Thymus (tissue), 11 donors: ENCODE data around the gene TNS3. TPM values are rescaled to one million over a fixed set of nuclear protein-coding genes. Genes with fewer than 3 reads are reported as not detected.

ENCODE experiments used
- DNase-seq, 9 donors: peaks; one replicate each; pipeline ENCODE4 v3.0.0-alpha.2; 2013; ENCODE audit warnings: low spot score in 9 of 9, low read depth in 6 of 9, missing footprints in 1 of 9
- H3K27ac ChIP-seq, 2 donors: one replicate each; pipeline ENCODE4 v1.5.1; 2013; ENCODE audit warnings: control low read depth in 1 of 2, low read depth in 1 of 2, low read length in 1 of 2, mild to moderate bottlenecking in 1 of 2, moderate library complexity in 1 of 2
- H3K27me3 ChIP-seq, 2 donors: one replicate each; pipeline ENCODE4 v1.5.1; 2013; ENCODE audit warnings: low read length in 1 of 2; ENCODE audit not compliant: control insufficient read depth in 2 of 2, insufficient read depth in 1 of 2
- H3K36me3 ChIP-seq, 2 donors: one replicate each; pipeline ENCODE4 v1.5.1; 2013; ENCODE audit warnings: low read length in 1 of 2, mild to moderate bottlenecking in 1 of 2, moderate library complexity in 1 of 2; ENCODE audit not compliant: control insufficient read depth in 2 of 2, insufficient read depth in 2 of 2
- H3K4me1 ChIP-seq, 2 donors: one replicate each; pipeline ENCODE4 v1.5.1; 2013; ENCODE audit warnings: low read length in 2 of 2; ENCODE audit not compliant: control insufficient read depth in 2 of 2, insufficient read depth in 2 of 2
- H3K4me3 ChIP-seq, 2 donors: one replicate each; pipeline ENCODE4 v1.5.1; 2013; ENCODE audit warnings: low read length in 2 of 2, control low read depth in 1 of 2, mild to moderate bottlenecking in 1 of 2
- H3K9me3 ChIP-seq, 2 donors: one replicate each; pipeline ENCODE4 v1.5.1; 2013; ENCODE audit warnings: low read length in 1 of 2, mild to moderate bottlenecking in 1 of 2; ENCODE audit not compliant: control insufficient read depth in 2 of 2, insufficient read depth in 1 of 2
- WGBS: extraction: QIAGEN DNeasy Blood & Tissue Kit; methylation state at CpG from one replicate; pipeline ENCODE4 v1.1.7; 2013; 5-methylcytosine and 5-hydroxymethylcytosine counted together
- polyA plus RNA-seq: library from polyadenylated mRNA; stranded (reverse); fragments of 200-250 nt; gene quantifications from one replicate; pipeline ENCODE4 v1.2.3, GENCODE V29; 2013
- total RNA-seq: library from RNA; stranded (reverse); fragments of 120-200 nt; gene quantifications from one replicate; pipeline ENCODE4 v1.2.4, GENCODE V29; 2013
- donor health status: healthy.

Gene TNS3
- total and polyA plus RNA-seq, 2 donors: 5.9 to 6.2 TPM

DNA sequence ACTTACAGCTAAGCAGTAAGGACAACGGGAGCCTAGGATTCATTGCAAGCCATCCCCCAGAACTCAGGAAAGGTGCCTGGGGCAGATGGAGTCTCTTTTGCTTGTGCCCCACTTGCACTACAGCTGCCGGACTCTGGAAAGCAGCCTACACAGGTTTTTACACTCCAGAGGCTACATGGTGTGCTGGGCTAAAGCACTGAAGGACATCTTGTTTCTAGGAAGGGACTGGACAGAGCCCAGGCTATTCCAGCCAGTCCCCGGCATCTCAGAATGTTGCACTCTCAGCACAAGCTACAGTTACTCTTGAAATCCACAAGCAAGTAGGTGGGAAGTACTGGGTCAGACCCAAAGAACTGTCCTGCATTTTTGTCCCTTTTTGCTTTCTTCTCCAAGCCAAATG is 333.1 kb downstream of the TNS3 start:
- DNase-seq: no peak
- Histone ChIP-seq H3K27me3 (peaks cover 3 to 8% of the 10 kb centered on the region in 2 donors), H3K9me3 (no peaks in the 10 kb centered on the region), H3K4me3 (no peak overlapping the region), H3K36me3 (no peaks in the 10 kb centered on the region), H3K4me1 (no peaks in the 10 kb centered on the region), H3K27ac (no peak overlapping the region)
- 95% methylated on average over 3 of the region's 3 CpGs for WGBS

DNA sequence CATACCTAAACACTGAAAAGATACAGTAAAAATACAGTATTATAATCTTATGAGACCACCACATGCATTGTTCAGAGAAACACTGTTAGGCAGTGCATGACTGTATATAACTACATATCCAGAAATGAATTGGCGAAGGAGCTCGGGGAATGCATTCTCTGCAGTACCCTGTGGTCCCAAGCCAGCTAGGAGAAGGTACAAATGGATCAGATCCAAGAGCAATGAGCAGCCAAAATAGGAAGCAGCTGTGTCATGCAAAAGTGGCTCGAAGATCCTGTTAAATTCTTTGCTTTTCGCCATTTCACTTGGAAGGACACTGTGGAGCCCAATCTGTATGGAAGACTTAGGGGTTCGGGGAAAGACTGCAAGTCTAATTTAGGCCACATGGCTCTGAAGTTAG is 334.8 kb downstream of the TNS3 start:
- no peaks in the 10 kb centered on the region for H3K4me1 ChIP-seq
- H3K27me3 ChIP-seq: no peaks in the 10 kb centered on the region
- H3K4me3 ChIP-seq: no peak overlapping the region
- no peaks in the 10 kb centered on the region for H3K9me3 ChIP-seq
- no peaks in the 10 kb centered on the region for H3K36me3 ChIP-seq
- DNase-seq: no peak
- H3K27ac ChIP-seq: no peak overlapping the region
- WGBS: 85% methylated on average over 5 of the region's 5 CpGs

DNA sequence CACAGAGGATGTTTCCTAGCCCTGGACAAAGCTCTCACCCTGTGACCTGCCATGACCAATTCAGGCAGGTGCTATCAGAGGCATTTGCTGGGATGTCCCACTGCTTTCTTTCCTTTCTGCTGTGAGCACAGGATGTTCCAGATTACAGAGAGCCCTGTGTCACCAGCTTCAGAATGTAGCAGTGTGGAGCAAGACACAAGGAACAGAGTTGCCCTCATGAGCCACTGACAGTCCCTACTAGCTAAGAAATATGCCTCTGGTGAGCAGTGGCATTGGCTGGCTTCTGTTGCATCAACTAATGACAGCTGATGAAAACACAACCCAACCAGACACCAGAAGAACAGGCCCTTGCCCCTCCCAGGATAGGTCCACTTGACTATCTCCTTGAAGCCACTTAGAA is 337.2 kb downstream of the TNS3 start:
- Histone ChIP-seq H3K27ac (no peak overlapping the region), H3K9me3 (no peaks in the 10 kb centered on the region), H3K36me3 (no peaks in the 10 kb centered on the region)

DNA sequence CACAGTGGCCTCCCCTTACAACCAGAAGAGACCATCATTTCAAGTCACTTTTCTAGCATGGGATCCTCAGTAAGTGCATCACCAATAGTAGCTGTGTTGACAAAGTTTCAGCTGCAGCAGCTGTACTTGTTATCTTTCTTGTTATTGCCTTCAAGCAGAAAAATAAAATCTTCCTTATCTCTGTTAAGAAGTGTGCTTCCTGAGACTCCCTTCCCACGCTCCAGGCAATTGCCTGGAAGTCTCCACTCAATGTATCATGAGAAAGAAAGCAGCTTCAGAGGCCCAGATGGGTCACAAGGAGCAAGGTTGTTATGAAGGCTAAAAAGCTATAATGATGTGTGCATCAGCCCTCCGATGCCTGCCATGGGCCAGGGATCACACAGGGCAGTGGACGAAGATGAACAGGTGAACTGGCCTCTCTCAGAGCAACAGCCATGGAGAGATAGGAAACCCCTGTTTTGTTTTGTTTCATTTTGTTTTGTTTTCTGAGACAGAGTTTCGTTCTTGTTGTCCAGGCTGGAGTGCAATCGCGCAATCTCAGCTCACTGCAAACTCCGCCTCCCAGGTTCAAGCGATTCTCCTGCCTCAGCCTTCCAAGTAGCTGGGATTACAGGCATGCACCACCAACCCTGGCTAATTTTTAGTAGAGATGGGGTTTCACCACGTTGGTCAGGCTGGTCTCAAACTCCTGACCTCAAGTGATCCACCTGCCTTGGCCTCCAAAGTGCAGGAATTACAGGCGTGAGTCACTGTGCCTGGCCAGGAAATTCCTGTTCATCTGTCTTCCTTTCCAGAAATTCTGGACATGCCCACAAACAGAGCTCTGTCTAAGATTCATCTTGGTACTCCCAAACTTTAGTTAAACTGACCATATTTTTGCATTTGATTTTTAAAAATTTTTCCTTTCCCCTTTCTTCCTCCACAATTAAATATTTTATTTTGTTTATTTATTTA is 340.5 kb downstream of the TNS3 start:
- no peaks in the 10 kb centered on the region for H3K36me3 ChIP-seq
- H3K9me3 ChIP-seq: no peaks in the 10 kb centered on the region

More for the DNA sequence above, 337.2 kb downstream of the TNS3 start:
- no peaks in the 10 kb centered on the region for H3K4me1 ChIP-seq
- no peaks in the 10 kb centered on the region for H3K27me3 ChIP-seq
- no peak for DNase-seq
- H3K4me3 ChIP-seq: no peak overlapping the region

DNA sequence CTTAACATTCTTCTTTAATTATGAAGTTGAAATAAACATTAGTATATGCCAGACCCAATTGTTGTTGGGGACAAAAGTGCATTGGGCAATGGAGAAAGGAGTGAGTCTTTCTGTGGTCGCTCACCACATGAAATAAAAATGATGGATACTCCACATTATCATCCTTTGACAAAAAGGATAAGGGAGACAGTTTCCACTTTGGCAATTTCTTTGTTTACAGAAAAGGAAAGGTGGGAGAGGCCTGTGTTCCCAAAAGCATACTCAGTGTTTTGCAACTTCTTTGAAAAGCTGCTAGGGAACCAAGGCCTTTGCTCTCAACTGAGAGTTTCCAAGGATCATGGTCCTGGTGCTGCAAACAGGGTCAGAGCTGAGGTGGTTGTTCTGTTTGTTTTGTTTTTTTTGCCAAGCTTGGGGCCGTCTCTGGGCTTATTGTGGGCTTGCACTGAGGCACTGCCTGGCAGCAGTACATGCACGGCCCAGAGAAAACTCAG is 341.9 kb downstream of the TNS3 start:
- Histone ChIP-seq H3K4me3 (no peak overlapping the region), H3K9me3 (no peaks in the 10 kb centered on the region), H3K27me3 (no peaks in the 10 kb centered on the region), H3K27ac (no peak overlapping the region), H3K36me3 (no peaks in the 10 kb centered on the region), H3K4me1 (no peaks in the 10 kb centered on the region)
- 91% methylated on average over 3 of the region's 3 CpGs for WGBS
- no peak for DNase-seq

More for the DNA sequence above, 340.5 kb downstream of the TNS3 start:
- H3K27me3 ChIP-seq: no peaks in the 10 kb centered on the region
- WGBS: 92% methylated on average over 10 of the region's 10 CpGs
- DNase-seq: no peak
- no peak overlapping the region for H3K4me3 ChIP-seq
- no peaks in the 10 kb centered on the region for H3K4me1 ChIP-seq
- H3K27ac ChIP-seq: no peak overlapping the region

DNA sequence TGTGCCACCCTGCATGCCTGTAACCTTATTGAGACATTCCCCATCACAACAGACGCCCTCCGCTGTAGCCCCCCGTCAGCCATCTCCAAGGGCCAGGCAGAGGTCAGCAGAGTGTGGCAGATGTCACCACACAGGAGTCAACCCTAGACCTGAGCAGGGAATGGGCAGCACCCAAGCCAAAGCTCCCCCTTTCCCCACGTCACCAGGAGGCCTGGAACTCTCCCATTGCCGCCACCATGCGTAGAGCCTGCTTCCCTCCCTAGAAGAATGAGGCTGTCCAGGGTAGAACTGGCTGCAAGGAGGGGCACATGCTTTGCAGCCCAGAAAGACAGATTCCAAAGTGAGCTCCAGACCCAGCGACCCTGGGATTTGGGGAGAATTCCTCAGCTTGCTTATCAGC is 342.9 kb downstream of the TNS3 start:
- peak overlapping the region in 1 of 2 donors; percentile 17 for H3K27ac ChIP-seq
- WGBS: 89% methylated on average over 7 of the region's 7 CpGs
- no peaks in the 10 kb centered on the region for H3K27me3 ChIP-seq
- H3K4me1 ChIP-seq: no peaks in the 10 kb centered on the region
- no peak for DNase-seq
- H3K4me3 ChIP-seq: no peak overlapping the region
- H3K9me3 ChIP-seq: no peaks in the 10 kb centered on the region
- no peaks in the 10 kb centered on the region for H3K36me3 ChIP-seq

DNA sequence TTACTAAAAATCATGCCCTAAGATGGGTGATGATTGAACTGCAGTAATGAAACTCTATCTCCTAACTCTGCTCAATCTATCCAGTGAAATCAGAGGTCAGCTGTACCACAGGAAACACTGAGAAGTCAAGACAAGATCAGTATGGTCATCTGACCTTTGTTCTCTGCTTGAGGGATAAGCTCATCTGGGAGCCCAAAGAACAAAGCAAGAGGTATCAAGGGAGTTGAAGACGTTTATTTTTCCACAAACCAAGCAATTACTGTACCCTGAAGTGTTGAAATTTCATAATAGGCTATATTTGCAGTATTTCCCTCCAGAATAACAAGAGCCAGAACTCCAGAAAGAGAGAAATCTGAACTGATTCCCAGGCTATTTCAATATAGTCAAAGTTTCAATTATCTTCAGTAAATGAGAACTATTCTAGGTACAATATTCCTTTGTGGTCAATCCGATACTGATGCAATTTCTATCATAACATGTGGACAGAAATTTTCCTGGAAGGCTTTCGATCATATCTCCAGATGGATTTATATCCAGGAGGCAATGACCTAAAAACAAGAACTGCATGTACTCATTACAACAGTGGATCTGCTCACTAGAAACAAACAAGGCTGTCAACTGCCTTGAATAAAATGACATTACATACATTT is 345.3 kb downstream of the TNS3 start:
- no peak overlapping the region for H3K27ac ChIP-seq
- no peaks in the 10 kb centered on the region for H3K27me3 ChIP-seq
- H3K4me3 ChIP-seq: no peak overlapping the region
- DNase-seq: no peak
- WGBS: 89% methylated on average over 3 of the region's 3 CpGs
- no peaks in the 10 kb centered on the region for H3K9me3 ChIP-seq
- H3K36me3 ChIP-seq: no peaks in the 10 kb centered on the region
- H3K4me1 ChIP-seq: no peaks in the 10 kb centered on the region

DNA sequence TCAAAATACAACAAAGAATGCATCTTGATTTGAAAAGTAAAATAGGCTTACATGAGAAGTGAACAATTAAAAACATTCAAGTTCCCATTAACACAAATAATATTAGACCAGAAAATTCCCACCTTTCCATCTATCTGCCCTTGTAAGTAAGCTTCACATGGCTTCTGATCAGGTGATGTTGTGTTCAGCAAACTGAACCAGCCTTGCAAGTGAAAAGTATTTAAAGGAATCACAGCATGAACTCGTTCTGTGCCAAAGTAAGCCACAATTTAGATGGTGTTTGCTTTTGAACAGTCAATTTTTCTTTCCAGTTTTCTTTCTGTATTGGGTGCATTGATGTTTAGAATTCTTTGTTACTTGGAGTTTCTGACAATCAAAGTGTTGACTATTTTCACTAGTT is 347.9 kb downstream of the TNS3 start:
- H3K4me1 ChIP-seq: no peaks in the 10 kb centered on the region
- 82% methylated on average over 1 of the region's 1 CpG for WGBS

DNA sequence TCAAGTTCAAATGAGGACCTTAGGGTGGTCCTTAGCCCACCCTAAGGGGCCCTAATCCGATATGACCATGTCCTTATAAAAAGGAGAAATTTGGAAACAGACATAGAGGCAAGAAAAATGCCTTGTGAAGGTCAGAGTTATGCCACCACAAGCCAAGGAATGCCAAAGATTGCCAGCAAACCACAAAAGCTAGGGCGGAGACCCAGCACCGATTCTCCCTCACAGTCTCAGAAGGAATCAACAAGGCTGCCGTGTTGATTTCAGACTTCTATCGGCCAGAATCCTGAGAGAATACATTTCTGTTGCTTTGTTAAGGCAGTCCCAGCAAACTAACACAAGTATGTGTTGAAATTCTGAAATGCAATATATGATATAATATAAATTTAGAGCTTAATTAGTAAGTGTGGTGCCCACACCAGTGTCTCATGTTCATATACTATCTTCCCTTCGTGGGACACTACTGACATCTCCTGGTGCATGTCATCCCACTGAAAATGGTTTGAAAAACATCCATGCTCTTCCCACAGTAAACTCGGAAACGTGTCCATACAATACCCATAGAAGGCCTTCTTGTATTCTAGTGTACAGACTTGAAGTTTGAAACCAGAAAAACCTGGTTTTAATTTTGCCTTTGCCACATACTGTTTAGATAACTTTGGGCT is 349.0 kb downstream of the TNS3 start:
- Histone ChIP-seq H3K9me3 (no peaks in the 10 kb centered on the region), H3K4me3 (no peak overlapping the region), H3K4me1 (no peaks in the 10 kb centered on the region), H3K36me3 (no peaks in the 10 kb centered on the region), H3K27ac (no peak overlapping the region), H3K27me3 (no peaks in the 10 kb centered on the region)
- 94% methylated on average over 8 of the region's 8 CpGs for WGBS
- no peak for DNase-seq

More for the DNA sequence above, 347.9 kb downstream of the TNS3 start:
- no peak overlapping the region for H3K27ac ChIP-seq
- H3K4me3 ChIP-seq: no peak overlapping the region
- no peaks in the 10 kb centered on the region for H3K27me3 ChIP-seq
- H3K9me3 ChIP-seq: no peaks in the 10 kb centered on the region
- no peaks in the 10 kb centered on the region for H3K36me3 ChIP-seq
- no peak for DNase-seq
